GM19023 (cell line): ENCODE measurements around the gene PAPLN.

ENCODE experiments used
- ATAC-seq: cut with Tn5 transposase; IDR thresholded peaks from one replicate; pipeline ENCODE4 v1.9.1; 2021; ENCODE audit warnings: mild to moderate bottlenecking, moderate library complexity; ENCODE audit not compliant: unreplicated experiment

The PAPLN gene

DNA sequence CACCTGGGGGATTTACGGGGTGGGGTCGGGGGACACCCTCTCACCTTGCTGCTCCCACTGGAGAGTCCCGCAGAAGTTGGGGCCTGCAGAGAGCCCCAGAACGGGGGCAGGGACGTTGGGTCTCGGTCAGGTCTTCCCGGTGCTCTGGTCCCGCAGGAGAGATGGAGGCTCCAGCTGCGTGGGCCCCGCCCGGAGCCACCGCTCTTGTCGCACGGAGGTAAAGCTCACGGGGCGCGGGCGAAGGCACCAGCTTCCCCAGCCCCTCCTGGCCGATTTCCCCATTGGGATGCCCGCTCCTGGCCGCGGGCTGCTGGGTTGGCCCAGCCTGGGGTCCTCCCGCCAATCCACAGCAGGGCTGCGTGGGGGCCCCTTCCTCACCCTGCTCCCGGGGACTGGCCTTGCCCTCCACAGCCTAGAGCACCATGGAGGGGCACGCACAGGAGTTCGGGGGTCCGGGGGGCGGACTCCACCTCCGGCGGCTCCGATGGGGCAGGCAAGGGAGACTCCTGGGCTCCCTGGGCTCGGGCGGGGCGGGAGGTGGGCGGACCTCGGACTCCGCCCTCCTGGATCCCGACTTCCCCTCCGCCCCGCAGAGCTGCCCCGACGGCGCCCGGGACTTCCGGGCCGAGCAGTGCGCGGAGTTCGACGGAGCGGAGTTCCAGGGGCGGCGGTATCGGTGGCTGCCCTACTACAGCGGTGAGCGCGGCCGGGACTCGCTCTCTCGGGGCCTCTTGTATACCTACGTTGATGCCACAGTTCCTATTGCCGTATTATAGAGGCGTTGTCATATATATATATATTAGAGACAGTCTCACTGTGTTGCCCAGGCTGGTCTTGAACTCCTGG lies 8.4 kb downstream of the PAPLN start:
- ATAC-seq, result peak; percentile 60

GRCh38 chr14:73246387-73247150 lies 9.3 kb downstream of the PAPLN start:
- ATAC-seq, result no peak

- ATAC-seq, result no peak
Measured at GRCh38 chr14:73248108-73248868, 11.0 kb downstream of the PAPLN start.

DNA sequence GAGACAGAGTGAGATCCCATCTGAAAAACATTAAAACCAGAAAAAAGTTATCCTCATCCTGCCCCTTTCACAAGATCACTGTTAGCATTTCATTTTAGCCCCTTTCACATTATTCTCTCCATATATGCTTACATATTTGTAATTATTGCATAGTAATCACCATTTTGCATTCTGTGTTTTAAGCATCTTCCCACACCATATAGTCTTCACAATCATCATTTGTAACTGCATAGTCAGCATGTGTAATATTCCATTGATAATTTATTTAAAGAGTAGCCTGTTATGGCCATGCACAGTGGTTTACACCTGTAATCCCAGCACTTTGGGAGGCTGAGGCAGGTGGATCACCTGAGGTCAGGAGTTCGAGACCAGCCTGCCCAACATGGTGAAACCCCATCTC lies 11.8 kb downstream of the PAPLN start:
- ATAC-seq, result no peak

GRCh38 chr14:73249564-73250316 lies 12.4 kb downstream of the PAPLN start:
- no peak for ATAC-seq

DNA sequence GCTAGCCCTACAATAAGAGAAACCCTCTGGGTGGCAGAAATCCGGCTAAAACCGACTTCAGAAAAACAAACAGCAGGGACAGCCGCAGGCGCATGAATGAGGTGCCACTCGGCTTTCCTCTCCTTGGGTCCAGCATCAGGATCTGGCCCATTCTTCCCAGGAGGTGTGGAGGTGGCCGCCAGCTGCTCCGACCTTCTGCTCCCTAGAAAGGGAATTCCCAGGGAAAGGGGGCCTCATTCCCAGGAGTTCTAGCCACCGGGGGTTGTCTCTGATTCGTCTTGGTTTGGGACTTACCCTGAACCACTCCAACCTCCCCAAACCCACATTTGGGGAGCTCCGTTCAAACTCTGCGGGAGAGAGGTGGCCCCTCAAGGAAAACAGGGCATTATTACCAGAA lies 13.0 kb downstream of the PAPLN start:
- no peak for ATAC-seq

GRCh38 chr14:73250781-73251500 lies 13.6 kb downstream of the PAPLN start:
- no peak for ATAC-seq

DNA sequence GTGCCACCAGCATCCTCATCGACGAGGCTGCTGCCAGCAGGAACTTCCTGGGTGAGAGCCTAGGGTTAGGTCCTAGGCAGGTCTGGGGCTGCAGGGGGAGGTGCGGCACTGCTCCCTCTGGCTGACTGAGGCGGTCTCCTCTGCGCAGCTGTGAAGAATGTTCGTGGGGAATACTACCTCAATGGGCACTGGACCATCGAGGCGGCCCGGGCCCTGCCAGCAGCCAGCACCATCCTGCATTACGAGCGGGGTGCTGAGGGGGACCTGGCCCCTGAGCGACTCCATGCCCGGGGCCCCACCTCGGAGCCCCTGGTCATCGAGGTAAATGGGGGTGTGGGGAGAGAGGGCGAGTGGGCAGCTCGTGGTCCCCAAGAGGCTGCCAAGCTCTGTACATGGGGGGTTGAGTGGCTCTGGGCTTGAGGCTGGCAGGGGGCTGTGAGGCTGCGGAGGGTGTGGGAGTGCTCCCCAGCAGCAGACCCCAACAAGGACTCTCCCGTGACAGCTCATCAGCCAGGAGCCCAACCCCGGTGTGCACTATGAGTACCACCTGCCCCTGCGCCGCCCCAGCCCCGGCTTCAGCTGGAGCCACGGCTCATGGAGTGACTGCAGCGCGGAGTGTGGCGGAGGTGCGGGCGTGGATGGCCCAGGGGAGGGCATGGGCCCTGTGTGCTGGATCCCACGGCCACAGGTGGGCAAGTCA lies 14.4 kb downstream of the PAPLN start:
- ATAC-seq, result no peak

- no peak for ATAC-seq
Measured at GRCh38 chr14:73252491-73253322, 15.4 kb downstream of the PAPLN start.

DNA sequence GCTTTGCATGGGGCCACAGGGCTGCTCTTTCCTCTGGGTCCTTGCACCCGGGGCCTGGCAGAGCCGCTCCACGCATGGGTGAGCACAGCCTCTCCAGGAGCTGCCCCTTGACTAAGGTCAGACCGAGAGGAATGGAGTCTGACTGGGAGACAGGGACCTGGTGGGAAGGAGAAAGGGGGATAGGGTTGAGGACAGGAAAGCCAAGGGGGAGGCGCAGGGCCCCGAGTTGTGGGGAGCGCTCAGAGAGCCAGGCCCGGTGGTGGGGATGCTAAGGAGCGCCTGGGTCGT lies 16.0 kb downstream of the PAPLN start:
- no peak for ATAC-seq

- ATAC-seq, result no peak
Measured at GRCh38 chr14:73253721-73254120, 16.4 kb downstream of the PAPLN start.

DNA sequence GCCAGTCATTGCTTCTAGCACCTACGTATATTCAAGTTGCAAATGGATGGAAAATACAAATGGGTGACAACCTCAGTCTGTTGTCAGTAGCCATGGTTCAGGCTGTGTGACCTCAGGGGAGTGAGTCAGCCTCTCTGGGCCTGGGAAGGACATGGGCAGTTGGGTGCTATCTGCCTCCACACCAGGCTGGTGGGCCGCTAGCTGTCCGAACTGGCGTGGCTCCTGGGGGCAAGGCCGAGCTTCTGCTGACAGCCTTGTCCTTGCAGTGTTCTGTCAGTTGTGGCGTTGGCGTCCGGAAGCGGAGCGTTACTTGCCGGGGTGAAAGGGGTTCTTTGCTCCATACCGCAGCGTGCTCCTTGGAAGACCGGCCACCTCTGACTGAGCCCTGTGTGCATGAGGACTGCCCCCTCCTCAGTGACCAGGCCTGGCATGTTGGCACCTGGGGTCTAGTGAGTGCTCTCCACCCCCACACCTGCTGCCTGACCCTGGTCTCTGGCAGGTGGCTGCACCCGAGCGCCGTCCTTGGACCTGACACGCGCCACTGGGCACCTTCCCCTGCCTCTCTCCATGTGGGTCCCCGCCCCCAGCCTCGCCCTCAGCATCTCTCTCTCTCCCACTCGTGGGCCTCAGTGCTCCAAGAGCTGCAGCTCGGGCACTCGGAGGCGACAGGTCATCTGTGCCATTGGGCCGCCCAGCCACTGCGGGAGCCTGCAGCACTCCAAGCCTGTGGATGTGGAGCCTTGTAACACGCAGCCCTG lies 17.1 kb downstream of the PAPLN start:
- ATAC-seq, result no peak

- ATAC-seq, result no peak
Measured at GRCh38 chr14:73255005-73255400, 17.7 kb downstream of the PAPLN start.

DNA sequence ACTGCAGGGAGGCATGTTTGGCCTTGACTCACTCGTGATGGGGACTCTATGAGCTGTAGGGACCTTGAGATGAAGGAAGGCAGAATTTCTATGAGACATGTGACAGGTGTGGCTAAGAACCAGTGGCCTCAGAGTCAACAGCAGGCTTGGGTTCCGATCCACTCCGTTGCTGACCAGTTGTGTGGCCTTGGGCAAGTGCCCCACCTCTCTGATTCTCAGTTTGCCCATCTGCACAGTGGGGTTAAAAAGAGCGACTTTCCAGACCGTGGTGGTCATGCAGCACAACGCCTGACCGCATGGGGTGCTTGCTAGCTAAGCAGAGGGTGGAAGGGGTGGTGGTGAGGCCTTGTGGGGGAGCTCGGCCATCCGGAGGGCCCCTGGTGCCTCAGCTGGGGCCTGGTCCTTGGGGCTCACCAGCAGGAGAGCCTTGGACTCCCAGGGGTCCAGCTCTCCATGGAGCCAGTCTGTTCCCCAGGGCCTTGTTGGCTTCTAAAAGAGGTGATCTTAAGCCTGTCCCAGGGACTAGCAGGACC lies 18.5 kb downstream of the PAPLN start:
- no peak for ATAC-seq

DNA sequence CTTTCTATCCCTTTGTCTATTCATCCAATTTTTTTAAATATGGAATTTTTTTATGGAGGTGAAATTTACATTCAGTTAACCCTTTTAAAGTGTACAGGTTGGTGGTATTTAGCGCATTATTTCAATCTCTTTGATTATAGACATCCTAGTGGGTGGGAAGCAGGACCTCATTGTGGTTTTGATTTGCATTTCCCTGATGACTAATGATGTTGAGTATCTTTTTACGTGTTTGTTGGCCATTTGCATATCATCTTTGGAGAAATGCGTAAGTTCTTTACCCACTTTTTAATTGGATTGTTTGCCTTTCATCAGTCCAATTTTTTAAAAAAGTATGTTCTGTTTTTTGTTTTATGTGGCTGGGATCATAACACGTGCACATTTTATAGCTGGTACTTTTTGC lies 20.8 kb downstream of the PAPLN start:
- ATAC-seq, result no peak

DNA sequence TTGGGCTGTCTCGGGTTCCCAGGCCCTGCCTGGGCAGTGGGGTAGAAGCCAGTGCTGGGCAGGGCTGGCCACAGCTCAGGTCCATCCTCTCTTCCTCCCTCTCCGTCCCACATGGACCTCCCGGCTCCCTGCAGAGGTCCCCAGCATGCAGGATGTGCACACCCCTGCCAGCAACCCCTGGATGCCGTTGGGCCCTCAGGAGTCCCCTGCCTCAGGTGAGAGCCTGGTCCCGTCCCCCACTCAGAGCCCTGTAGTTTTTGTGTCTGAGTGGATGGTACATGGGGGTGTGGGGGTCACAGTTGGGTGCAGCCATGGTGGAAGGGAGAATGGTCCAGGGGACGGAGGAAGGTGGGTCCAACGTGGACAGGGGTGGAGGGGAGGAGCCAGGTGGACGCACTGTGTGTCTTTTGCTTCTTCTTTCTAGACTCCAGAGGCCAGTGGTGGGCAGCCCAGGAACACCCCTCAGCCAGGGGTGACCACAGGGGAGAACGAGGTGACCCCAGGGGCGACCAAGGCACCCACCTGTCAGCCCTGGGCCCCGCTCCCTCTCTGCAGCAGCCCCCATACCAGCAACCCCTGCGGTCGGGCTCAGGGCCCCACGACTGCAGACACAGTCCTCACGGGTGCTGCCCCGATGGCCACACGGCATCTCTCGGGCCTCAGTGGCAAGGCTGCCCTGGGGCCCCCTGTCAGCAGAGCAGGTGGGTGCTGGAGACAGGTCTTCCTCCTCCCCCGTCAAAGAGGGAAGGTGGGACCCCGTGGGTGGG lies 21.7 kb downstream of the PAPLN start:
- no peak for ATAC-seq

- ATAC-seq, result no peak
Measured at GRCh38 chr14:73259837-73260236, 22.5 kb downstream of the PAPLN start.
